Uterus (tissue), 2 donors: ENCODE data around the gene EHD1.

ENCODE experiments used
- CTCF ChIP-seq, 4 experiments: fragments of 200-600 bp in 2 of 4; fragments of 450-650 bp in 2 of 4; sonication (generic) in 2 of 4; IDR thresholded peaks; one replicate each; pipeline ENCODE4 v1.5.1; 2016 to 2019; ENCODE audit warnings: antibody characterized with exemption in 4 of 4, mild to moderate bottlenecking in 2 of 4, moderate library complexity in 1 of 4
- POLR2A ChIP-seq, 2 donors: fragments of 450-650 bp; IDR thresholded peaks; one replicate each; pipeline ENCODE4 v1.6.1; 2016; ENCODE audit warnings: antibody characterized with exemption in 2 of 2, mild to moderate bottlenecking in 1 of 2, moderate library complexity in 1 of 2

DNA sequence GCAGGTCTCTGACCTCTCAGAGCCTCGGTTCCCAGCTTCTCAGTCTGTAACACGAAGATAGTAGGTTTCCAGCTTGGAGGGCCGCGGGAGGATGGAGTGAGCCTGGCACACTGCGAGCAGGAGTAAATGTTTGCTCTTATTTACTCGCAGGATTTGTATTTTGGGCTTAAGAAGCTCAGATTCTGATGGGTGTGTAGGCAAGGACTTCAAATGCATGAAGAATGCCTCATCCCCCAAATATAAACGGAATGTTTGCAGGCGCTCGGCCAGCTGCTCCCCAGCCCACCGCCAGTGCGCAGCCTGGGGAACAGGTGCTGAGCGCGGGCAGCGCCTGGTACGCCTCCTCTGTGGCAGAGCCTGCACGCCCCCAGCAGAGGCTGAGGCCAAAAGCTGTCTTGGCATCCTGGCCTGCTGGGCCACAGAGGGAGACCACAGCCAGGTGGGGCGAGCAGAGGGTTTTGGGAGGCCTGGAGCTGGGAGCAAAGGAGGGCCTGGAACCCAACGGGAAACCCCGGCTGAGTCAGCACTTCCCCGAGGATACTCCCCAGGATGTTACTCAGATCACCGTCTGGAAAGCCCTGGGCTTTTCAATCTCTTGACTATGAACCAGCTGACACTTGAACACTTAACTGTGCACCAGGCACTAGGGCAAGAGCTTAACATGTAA lies 9.4 kb downstream of the EHD1 start:
- no peak for TF ChIP-seq CTCF (IDR thresholded peaks at IDR 0.05)
- no peak for TF ChIP-seq POLR2A (IDR thresholded peaks at IDR 0.05)
